GM18517 (cell line): ENCODE measurements around the gene CCDC177.

ENCODE experiments used
- ATAC-seq: cut with Tn5 transposase; IDR thresholded peaks from one replicate; pipeline ENCODE4 v1.9.1; 2021; ENCODE audit warnings: mild to moderate bottlenecking, moderate library complexity; ENCODE audit not compliant: unreplicated experiment

CCDC177 gene

GRCh38 chr14:69532561-69533340, 41.9 kb downstream of the CCDC177 start:
- ATAC-seq, result no peak

- no peak for ATAC-seq
These were observed 43.5 kb downstream of the CCDC177 start for GRCh38 chr14:69531135-69531534.

- ATAC-seq, result no peak
These were observed 44.6 kb downstream of the CCDC177 start for GRCh38 chr14:69530095-69530494.

- no peak for ATAC-seq
These were observed 45.1 kb downstream of the CCDC177 start for GRCh38 chr14:69529563-69529962.

- no peak for ATAC-seq
These were observed 45.7 kb downstream of the CCDC177 start for GRCh38 chr14:69528930-69529329.

GRCh38 chr14:69528143-69528542, 46.5 kb downstream of the CCDC177 start:
- no peak for ATAC-seq

GRCh38 chr14:69527635-69528034, 47.0 kb downstream of the CCDC177 start:
- ATAC-seq, result no peak

GRCh38 chr14:69525896-69526295, 48.8 kb downstream of the CCDC177 start:
- ATAC-seq, result no peak

- no peak for ATAC-seq
These were observed 52.6 kb downstream of the CCDC177 start for GRCh38 chr14:69522026-69522425.
